NCI-H2029 treated with DMSO at 0.1 percent for 48 hours (cell line): ENCODE data around the gene POLR2L.

ENCODE experiments used
- DNase-seq: peaks from one replicate; lab custom pipeline; 2025; lab: John Stamatoyannopoulos, UW

The POLR2L gene

GRCh38 chr11:794013-794765 is 48.1 kb downstream of the POLR2L start:
- no peak for DNase-seq

GRCh38 chr11:793556-793955 is 48.8 kb downstream of the POLR2L start:
- no peak for DNase-seq

- no peak for DNase-seq
These were observed 49.5 kb downstream of the POLR2L start for GRCh38 chr11:792873-793272.

- no peak for DNase-seq
These were observed 49.9 kb downstream of the POLR2L start for GRCh38 chr11:792535-792821.

GRCh38 chr11:791658-792534 is 50.4 kb downstream of the POLR2L start:
- DNase-seq: no peak

GRCh38 chr11:790721-791564 is 51.4 kb downstream of the POLR2L start:
- DNase-seq: no peak

- no peak for DNase-seq
These were observed 52.4 kb downstream of the POLR2L start, which contains the start of gene CEND1 for GRCh38 chr11:789943-790342. TSS of gene CEND1 (minus strand) at chr11:790090. CDS start at chr11:788576, 1,514 bp downstream.
